BE2C (cell line): ENCODE measurements around the gene CCDC59.

Experiments
- DNase-seq: peaks from one replicate; pipeline ENCODE4 v3.0.0-alpha.2; 2020
- H3K27me3 ChIP-seq: fragments of 250-450 bp; sonication (Bioruptor Pico); 2 replicates; pipeline ENCODE4 v1.5.1; 2020; ENCODE audit warnings: mild to moderate bottlenecking
- H3K36me3 ChIP-seq: fragments of 250-450 bp; sonication (Bioruptor Pico); 2 replicates; pipeline ENCODE4 v1.5.1; 2020; ENCODE audit warnings: mild to moderate bottlenecking
- H3K4me1 ChIP-seq: fragments of 250-450 bp; sonication (Bioruptor Pico); 2 replicates; pipeline ENCODE4 v1.5.1; 2020
- H3K4me3 ChIP-seq: 2 replicates; pipeline ENCODE4 v1.5.1; 2011; ENCODE audit warnings: low read depth, low read length
- H3K9me3 ChIP-seq: fragments of 250-450 bp; sonication (Bioruptor Pico); 2 replicates; pipeline ENCODE4 v1.5.1; 2020
- TF ChIP-seq, protein P1 (sequence below): IDR thresholded peaks from 2 replicates; pipeline ENCODE4 v1.5.1; 2012; ENCODE audit warnings: mild to moderate bottlenecking, low read depth, low read length

CCDC59 gene

DNA sequence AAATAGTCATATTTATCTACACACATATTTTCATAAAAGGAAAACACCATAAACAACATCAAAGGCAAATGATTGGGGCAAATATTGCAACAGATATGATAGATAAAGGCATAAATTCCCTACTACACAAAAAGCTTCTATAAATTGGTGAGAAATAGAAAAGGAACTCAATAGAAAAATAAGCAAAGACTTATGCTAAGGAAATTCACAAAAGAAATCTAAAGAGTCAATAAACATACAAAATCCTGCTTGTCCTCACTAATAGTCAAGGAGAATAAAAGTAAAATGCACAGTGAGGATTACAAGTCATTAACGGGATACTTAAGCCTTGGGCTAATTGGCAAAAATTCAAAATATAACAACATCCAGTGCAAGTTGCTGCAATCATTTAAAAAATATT is 30.3 kb downstream of the CCDC59 start:
- no peaks in the 10 kb centered on the region for H3K36me3 ChIP-seq
- no peaks in the 10 kb centered on the region for H3K9me3 ChIP-seq
- TF ChIP-seq, protein P1, sequence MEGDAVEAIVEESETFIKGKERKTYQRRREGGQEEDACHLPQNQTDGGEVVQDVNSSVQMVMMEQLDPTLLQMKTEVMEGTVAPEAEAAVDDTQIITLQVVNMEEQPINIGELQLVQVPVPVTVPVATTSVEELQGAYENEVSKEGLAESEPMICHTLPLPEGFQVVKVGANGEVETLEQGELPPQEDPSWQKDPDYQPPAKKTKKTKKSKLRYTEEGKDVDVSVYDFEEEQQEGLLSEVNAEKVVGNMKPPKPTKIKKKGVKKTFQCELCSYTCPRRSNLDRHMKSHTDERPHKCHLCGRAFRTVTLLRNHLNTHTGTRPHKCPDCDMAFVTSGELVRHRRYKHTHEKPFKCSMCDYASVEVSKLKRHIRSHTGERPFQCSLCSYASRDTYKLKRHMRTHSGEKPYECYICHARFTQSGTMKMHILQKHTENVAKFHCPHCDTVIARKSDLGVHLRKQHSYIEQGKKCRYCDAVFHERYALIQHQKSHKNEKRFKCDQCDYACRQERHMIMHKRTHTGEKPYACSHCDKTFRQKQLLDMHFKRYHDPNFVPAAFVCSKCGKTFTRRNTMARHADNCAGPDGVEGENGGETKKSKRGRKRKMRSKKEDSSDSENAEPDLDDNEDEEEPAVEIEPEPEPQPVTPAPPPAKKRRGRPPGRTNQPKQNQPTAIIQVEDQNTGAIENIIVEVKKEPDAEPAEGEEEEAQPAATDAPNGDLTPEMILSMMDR, result no peak
- no peak overlapping the region for H3K4me3 ChIP-seq
- DNase-seq, result no peak
- H3K4me1 ChIP-seq, result no peaks in the 10 kb centered on the region
- H3K27me3 ChIP-seq, result no peaks in the 10 kb centered on the region; the same call in 1 of the 2 replicates

GRCh38 chr12:82326905-82327503 is 31.2 kb downstream of the CCDC59 start:
- DNase-seq, result no peak
- no peaks in the 10 kb centered on the region for H3K9me3 ChIP-seq
- no peaks in the 10 kb centered on the region; the same call in 1 of the 2 replicates for H3K27me3 ChIP-seq
- H3K4me3 ChIP-seq, result no peak overlapping the region
- TF ChIP-seq, protein P1, result peak; percentile 54
- no peaks in the 10 kb centered on the region for H3K36me3 ChIP-seq
- no peaks in the 10 kb centered on the region for H3K4me1 ChIP-seq

GRCh38 chr12:82325540-82326336 is 32.4 kb downstream of the CCDC59 start:
- peaks cover under 1% of the 10 kb centered on the region; the same call in 1 of the 2 replicates for H3K27me3 ChIP-seq
- no peak overlapping the region for H3K4me3 ChIP-seq
- H3K4me1 ChIP-seq, result no peaks in the 10 kb centered on the region
- TF ChIP-seq, protein P1, result no peak
- no peaks in the 10 kb centered on the region for H3K9me3 ChIP-seq
- no peak for DNase-seq
- H3K36me3 ChIP-seq, result no peaks in the 10 kb centered on the region

DNA sequence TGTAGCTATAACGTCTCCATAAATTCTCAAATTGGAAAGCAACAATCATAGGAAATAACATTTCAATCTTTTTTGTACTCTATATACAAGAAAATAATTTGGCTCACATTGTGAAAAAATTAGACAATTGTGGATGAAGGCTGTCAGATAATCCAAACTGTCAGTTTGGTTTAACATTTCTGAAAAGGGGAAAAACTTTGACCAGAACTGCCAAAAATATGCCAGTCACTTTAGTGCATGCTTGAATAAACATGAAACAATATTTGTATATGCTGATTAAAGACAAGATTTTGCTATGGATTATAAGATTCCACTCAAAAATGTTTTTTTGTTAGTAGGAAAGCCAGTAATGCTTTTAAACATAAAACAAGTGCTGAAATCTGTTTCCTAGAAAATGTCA is 38.9 kb downstream of the CCDC59 start:
- no peaks in the 10 kb centered on the region for H3K4me1 ChIP-seq
- no peak overlapping the region for H3K4me3 ChIP-seq
- H3K36me3 ChIP-seq, result no peaks in the 10 kb centered on the region
- H3K9me3 ChIP-seq, result no peaks in the 10 kb centered on the region
- peaks cover 3% of the 10 kb centered on the region; the same call in 1 of the 2 replicates for H3K27me3 ChIP-seq
- TF ChIP-seq, protein P1, result no peak
- no peak for DNase-seq

DNA sequence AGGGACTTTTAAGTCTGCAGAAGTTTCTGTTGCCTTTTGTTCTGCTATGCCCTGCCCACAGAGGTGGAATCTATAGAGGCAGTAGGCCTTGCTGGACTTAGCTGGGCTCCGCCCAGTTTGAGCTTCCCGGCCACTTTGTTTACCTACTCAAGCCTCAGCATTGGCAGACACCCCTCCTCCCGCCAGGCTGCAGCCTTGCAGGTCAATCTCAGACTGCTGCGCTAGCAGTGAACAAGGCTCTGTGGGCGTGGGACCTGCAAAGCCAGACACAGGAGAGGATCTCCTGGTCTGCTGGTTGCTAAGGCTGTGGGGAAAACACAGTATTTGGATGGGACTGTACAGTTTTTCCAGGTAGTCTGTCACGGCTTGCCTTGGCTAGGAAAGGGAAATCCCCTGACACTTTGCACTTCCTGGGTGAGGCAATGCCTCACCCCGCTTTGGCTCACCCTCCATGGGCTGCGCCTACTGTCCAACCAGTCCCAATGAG is 43.7 kb downstream of the CCDC59 start:
- no peaks in the 10 kb centered on the region for H3K36me3 ChIP-seq
- no peak overlapping the region for H3K4me3 ChIP-seq
- H3K4me1 ChIP-seq, result no peaks in the 10 kb centered on the region
- no peaks in the 10 kb centered on the region for H3K9me3 ChIP-seq
- no peak for DNase-seq
- TF ChIP-seq, protein P1, result no peak
- H3K27me3 ChIP-seq, result no peaks in the 10 kb centered on the region
